Erythroblast (primary cell): ENCODE data around the gene APLN.
A peak's percentile ranks its signal among the peaks of the same experiment; 100 is the strongest.

Source experiments
- DNase-seq, 2 experiments: peaks; one replicate each; lab custom pipeline; 2025; lab: John Stamatoyannopoulos, UW
- GATA1 ChIP-seq: IDR thresholded peaks from 2 replicates; pipeline ENCODE4 v1.6.1; 2011; ENCODE audit warnings: low read depth, mild to moderate bottlenecking, control low read depth, low read length, moderate library complexity
- POLR2A ChIP-seq: IDR thresholded peaks from 2 replicates; pipeline ENCODE4 v1.6.1; 2011; ENCODE audit warnings: mild to moderate bottlenecking, low read length

The APLN gene

DNA sequence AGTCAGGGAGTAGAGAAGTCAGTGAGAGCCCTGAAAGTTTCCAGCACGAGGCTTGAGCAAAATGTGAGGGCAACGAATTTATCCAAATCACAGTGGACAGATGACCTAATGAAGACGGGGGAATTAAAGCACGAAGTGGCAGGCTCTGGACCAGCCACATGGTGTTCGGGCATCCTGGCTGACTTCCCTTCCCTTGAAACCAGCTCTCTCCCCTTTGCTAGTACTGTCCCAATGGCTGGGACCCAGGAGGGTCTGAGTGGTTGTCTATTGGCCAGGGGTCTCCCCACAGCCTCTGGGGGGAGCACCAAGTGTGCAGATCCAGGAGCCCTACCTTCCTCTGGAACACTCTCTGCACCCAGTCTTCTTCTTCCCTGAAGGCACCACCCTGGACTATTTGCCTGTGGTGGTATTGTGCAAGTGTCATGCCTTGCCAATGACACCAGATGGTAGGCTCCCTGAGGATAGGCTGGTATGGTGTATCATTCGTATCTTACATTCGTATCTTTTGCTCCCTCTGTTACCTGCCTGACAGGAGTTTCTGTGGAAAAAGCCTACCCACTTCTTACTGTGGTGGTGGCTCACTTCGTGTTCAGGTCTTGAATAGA lies 2.1 kb downstream of the APLN start:
- TF ChIP-seq GATA1 (no peak), POLR2A (no peak)

DNA sequence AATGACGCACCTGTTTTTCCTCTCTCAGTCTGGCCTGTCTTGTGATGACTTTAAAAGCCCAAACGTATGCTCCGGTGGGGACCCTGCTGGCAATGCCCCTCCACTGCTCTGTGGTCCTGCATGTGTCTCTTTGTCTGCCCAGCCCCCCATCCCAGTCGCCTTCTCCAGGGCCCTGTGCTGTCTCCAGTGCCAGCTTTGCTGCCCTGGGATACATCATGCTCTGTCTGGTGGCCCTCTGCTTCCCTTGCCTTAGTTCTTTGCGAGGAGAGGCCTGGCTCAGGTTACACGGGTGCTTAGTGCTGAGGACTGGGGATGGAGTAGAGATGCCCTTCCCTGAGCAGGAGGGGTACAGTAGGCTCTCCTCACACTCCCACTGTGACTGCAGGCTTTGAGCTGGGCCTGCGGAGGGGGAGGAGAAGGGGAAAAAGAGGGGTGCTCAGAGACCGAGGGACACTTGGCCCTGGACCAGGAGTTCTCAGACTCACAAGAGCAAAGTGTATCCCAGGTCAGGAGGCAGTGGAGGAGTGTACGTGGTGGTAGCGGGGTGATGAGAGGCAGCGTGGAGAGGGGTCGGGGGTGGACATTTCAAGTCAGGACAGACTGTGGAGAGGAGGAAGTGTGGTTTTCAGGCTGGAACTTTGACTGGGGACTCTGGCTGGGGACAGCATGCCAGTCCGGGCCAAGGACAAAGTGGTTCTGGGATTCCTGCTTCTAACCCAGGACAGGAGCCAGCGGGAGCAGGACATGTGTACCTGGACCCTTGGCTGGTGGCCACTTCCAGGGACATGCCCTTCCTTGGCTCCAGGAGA lies 2.8 kb downstream of the APLN start:
- no peak for DNase-seq
- no peak for TF ChIP-seq GATA1

More for the DNA sequence above, 2.1 kb downstream of the APLN start:
- no peak for DNase-seq

DNA sequence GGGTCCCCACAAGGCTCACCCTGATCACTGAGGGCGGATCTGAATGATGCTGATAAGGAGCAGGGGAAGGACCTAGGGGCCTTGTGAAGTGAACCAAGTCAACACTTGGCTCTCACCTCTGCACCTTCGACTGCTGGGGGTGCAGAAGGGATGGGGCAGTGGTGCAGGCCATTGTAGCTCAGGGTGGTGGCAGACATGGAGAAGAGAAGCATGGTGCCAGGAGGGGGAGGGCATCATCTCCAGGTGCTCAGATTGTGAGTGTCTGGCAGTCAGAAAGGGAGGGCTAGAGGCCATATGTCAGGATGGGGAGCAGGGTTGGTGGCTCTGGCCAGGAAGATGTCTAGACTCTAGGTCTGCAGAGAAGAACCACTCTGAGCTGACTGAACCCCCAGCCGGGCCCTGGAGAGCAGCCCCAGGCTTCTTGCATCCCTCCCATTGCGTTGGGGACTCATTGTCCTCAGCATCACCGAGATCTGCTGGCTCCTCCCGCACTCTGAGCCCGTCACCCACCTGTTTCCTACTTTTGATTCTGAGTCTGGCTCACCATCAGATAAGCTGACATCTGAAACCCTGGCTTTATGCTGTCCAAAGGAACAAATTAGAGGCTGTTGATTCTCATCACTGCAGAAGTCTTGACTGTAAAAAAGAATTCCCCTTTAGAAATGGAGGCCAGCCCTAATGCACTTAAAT lies 3.8 kb downstream of the APLN start:
- no peak for TF ChIP-seq GATA1
- no peak for TF ChIP-seq POLR2A
- DNase-seq = no peak

DNA sequence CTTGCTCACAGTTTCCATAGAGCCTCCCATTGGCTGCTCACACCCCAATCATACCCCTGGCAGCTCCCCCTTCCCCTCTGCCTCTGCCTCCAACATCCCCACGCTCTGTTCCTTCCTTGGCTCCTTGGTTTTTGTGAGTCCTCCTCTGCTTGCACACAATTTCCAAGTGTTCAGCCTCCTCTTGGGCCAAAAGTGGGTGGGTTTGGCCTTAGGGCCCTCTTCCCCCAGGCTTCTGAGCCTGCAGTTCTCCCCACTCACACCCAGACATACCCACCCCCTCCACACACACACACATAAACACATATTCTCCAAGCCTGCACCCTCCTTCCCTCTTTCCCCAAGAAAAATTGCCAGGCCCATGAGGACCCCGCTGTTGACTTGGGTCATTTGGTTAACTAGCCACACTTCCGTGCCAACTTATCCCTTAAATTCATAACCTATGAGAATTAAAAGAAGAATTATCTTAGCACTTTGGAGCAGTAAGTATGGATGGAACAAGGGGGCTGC lies 4.5 kb downstream of the APLN start:
- no peak for TF ChIP-seq POLR2A
- no peak for TF ChIP-seq GATA1
- no peak for DNase-seq

DNA sequence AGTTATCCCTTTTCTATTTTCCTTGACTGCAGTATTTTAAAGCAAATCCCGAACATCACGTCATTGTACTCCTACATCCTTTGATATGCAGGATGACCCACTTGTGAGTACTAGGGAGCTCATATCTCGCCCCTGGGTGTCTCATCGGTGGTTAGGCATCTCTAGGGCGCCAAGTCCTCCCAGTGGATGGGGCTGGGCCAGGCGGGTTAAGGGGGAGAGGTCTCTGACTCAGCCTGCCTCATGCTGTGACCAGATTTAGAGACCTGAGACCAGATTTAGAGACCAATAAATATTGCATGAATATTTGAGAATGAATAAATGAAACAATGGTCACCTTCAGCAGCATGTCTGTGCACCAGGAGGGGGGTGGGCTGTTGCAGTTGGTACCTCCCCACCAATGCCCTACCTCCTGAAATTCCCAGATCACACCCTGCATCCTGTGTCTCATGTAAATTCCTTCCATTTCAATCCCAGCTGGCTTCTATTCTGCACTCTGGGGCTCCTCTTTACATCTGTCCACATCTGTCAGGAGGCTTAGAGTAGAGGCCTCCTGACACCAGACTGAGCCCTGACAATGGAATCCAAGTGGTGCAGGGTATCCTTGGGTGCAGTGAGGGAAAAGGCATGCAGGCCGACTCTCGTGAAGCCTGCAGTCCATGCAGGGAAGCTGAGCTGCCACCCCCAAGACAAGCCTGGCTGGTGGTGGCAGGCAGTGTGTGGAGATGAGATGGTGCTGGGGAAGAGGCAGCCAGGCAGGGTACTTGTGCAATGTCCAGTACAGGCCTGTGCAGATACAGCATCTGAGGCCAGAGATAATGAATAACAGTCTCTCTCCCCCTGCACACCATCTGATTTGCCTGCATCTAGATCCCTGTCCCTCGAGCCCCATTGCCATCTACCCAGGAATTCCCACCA lies 5.2 kb downstream of the APLN start:
- DNase-seq = peak in 1 of 2 experiments; percentile 45
- TF ChIP-seq GATA1 = no peak
- no peak for TF ChIP-seq POLR2A

DNA sequence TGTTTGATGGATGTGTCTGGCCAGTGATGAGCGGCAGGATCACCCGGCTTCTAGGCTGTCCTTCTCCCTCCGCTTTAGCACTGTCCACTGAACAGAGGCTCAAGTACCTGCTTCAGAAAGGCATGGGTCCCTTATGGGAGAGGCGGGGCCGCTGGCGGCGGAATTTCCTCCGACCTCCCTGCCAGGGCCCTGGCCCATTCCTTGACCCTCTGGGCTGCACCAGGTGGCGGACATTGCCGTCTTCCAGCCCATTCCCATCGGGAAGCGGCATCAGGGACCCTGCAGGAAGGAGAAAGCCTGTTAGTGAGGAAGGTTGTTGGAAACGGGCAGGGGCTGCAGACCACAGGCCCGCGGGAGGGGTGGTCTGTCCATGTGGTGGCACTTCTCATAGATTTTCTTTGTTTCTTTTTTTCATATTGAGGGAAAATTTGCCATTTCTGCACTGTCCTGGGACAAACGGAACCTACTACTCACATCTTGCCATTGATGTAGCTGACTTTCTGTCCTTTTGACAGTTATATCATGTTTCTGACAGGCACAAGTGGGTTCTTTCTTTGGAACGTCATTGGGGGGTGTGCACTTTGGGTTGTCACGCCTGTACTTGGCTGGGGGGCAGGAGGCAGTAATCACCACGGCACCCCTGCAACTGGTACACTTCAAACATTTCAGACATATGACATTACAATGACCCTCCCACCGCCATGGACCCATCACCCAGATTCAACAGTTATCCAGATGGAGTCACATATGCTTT lies 6.1 kb downstream of the APLN start:
- DNase-seq = no peak
- TF ChIP-seq GATA1 (no peak), POLR2A (no peak)

DNA sequence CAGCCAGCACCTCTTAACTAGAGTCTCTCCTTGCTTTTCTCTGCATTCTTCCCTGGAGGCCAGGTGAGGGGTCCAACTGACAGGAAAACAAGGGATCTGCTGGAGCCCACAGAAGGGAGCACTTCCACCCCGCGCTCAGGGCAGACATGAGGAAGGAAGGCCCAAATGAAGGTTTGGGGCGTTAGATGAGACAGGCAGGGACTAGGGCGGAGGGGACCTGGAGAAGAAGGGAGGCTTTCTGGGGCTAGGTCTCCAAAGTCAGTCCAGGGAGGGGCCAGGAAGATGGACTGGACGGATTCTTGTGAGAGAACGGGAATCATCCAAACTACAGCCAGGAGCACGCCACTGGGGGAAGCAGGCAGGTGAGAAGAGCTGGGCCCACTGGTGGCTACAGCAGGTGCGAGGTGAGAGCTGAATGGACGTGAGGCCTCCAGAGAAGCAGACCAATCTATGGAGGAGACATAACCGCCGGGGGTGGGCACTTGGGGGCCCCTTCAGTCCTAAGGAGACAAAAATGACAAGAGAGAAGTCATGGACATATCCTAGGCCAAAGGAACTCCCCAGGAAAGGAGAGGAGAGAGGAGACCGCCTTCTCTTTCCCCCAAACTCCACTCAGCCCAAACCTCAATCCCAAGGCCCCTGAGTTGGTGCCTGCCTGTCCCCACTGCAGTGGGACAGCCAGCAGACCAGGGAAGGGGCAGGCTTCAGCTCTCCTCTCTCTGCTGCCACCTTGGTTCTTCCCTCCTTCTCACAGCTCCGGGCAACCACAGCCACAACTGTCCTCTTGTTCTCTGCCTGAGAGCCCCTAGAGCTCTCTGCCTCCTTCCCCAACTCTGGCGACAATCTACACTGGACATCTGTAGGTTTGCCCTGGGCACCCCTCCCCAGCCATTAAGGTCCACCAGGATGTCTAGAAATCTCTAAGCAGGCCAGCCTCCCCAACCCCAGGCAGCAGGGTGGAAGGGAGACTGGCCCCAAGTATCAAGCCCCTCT lies 7.0 kb downstream of the APLN start:
- TF ChIP-seq POLR2A = no peak
- TF ChIP-seq GATA1 = no peak
- no peak for DNase-seq

DNA sequence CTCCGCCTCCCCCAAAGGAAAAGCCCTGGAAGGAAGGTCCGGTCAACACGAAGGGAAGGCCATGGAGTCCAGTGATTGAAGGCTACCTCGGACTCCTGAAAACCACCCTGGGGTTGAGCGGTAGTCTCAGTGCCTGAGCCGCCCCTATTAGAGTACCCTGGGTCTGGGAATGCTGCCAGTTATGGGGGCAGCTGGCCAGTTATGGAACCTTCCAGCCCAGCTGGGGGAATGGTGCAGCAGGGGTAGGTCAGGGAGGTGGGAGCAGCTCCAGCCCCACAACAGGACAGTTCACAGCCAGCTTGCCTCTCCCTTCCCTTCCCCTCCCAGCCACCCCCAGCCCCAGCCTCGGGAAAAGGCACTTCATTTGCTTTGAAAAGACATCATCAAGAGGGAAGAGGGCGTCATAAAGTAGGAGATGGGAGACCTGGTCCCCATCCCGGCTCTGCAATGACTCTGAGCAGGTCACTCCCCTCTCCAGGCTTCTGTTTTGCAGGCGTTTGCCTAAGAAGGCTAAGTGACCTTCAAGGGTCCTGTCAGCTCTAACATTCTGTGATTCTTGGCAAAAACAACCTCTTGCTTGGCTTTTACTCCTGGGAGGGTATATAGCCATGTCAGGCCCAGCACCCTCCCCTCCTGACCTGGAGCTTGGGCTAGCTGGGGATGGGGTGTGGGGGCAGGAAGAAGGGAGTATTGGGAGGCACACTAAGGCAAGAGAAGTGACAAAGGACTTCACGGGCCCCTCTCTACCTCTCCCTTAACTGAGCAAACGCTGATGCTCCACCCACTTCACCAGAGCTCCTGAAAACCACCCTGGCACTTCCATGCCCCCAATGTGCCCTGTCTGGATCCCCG lies 8.0 kb downstream of the APLN start:
- TF ChIP-seq GATA1 = no peak
- no peak for TF ChIP-seq POLR2A
- DNase-seq = no peak

DNA sequence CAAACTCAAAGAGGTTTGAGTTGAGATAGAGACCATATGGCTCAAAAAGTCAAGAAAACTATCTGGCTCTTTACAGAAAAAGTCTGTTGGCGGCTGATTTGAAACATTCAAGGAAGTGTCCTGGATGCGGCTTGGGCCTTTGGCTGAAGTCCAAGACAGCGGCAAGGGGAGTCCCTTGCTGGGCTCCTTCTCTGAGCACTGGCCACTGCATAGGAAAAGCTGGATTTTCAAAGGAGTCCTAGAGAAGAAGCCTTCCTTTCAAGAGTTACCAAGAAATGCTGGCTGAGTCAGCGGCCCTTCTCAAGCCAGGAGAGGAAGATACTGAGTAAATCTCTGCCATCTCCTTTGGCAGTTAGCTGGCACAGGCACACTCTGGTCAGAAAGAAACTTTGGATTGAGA lies 12.1 kb downstream of the APLN start:
- no peak for DNase-seq
- TF ChIP-seq POLR2A (no peak), GATA1 (no peak)

DNA sequence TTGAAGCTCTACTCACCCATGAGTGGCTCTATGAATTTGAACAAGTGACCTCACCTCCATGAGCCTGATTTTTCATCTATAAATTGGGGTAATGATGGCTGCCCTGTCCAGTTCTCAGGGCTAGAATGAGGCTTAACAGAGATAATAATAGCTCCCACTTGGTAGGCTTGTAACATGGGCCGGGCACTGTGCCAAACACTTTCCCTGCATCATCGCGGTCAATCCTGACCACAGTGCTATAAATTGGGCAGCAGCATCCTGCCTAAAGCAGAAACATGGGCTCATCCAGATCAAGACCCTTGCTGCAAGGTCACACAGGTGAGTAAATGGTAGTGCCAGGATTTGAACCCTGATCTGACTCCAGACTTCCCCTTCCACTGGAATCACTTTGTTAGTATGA lies 12.8 kb downstream of the APLN start:
- no peak for DNase-seq
- TF ChIP-seq POLR2A (no peak), GATA1 (no peak)

DNA sequence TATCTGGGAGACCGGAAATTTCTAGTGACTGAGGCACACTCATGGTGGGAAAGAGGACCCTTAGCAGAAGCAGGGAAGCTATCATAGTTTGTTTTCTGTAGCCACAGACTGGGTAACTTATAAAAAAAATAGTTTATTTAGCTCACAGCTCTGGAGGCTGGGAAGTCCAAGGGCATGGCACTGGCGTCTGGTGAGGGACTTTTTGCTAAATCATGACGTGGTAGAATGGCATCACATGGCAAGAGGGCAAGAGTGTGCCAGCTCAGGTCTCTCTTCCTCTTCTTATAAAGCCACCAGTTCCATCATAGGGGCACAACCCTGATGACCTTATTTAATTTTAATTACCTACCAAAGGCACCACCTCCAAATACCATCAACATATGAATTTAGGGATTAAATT lies 13.3 kb downstream of the APLN start:
- TF ChIP-seq GATA1 = no peak
- no peak for TF ChIP-seq POLR2A
- DNase-seq = no peak
